Subcutaneous adipose tissue (tissue), 4 donors: ENCODE results near the gene ADGRG1. TPM values are rescaled to one million over a fixed set of nuclear protein-coding genes. Genes with fewer than 3 reads are reported as not detected.

ENCODE experiments used
- CTCF ChIP-seq: fragments of 450-650 bp; IDR thresholded peaks from one replicate; pipeline ENCODE4 v1.5.1; 2016; ENCODE audit warnings: low read depth, mild to moderate bottlenecking, control low read depth, antibody characterized with exemption, moderate library complexity
- total RNA-seq, 4 donors: library from RNA; depleted of rRNA; stranded (reverse); fragments of >200 nt; gene quantifications; one replicate each; pipeline ENCODE4 v1.1.0, GENCODE V29; 2016

Gene ADGRG1
- 10 to 100 TPM; 10.0 to 92.5 (median 21.2) TPM for total RNA-seq

DNA sequence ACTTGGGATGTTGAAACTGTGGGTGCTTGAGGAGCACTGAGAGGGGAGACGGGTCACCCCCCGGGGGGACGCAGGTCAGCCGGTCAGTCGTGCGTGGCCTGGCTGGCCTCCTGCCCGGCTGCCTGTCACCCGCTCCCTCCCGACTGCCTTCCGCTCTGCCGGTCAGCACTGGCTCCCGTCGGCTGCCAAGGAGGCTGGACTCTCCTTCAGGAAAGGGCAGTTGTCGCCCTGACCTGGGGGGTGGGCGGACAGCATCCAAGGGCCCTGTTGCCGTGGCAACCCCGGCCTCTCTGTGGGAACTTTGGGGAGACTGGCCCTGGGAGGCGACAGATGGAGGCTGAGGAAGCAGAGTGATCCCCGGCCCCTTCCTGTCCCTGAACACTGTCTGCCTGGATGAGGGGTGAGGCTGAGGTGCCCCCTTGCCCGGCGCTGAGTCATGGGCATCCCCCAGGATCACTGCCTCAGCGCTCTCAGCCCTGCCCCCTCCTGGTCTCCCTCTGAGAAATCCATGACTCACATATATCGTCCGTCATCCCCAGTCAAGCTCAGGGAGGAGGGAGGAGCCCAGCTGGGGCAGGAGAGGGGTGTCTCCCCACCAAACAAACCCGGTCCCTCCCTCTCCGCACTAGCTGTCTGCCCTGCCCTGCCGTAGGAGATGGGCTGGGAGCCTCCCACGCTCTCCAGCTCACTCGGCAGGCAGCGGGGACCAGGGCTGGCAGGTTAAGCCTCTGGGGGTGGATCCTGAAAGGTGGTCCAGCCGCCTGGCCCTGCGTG lies at the start of gene ADGRG1:
Gene ADGRG1, plus strand, starts transcription at position 623 of the 774 bp plus-strand sequence. CDS start 21,658 bp downstream, outside the sequence.
- TF ChIP-seq CTCF: no peak

- no peak for TF ChIP-seq CTCF
These were observed 49.1 kb upstream of the ADGRG1 start for GRCh38 chr16:57579361-57579665.

DNA sequence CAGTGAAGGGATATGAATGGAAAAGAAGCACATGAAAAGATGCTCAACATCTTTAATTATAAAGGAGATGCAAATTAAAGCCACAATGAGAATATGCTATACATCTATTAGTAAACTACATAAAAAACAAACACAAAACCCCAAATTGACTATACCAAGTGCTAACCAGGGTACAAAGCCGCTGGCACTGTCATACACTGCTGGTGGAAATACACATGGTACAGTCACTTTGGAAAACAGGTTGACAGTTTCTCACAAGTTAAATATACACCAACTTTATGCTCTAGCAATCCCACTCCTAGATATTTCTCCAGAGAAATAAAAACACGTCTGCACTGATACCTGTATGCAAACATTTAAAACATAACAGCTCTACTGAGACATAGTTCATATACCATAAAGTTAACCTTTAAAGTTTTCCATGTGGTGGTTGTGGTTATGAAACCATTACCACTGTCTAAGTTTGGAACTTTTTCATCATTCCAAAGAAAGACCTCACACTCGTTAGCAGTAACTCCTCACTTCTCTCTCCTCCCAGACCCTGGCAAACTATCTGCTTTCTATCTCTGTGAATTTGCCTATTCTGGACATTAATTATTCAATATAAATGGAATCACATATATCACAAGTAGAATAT lies 43.3 kb upstream of the ADGRG1 start:
- TF ChIP-seq CTCF: no peak

- TF ChIP-seq CTCF: no peak
These were observed 39.6 kb upstream of the ADGRG1 start for GRCh38 chr16:57588831-57589230.

GRCh38 chr16:57589374-57589773 lies 39.1 kb upstream of the ADGRG1 start:
- TF ChIP-seq CTCF: no peak

DNA sequence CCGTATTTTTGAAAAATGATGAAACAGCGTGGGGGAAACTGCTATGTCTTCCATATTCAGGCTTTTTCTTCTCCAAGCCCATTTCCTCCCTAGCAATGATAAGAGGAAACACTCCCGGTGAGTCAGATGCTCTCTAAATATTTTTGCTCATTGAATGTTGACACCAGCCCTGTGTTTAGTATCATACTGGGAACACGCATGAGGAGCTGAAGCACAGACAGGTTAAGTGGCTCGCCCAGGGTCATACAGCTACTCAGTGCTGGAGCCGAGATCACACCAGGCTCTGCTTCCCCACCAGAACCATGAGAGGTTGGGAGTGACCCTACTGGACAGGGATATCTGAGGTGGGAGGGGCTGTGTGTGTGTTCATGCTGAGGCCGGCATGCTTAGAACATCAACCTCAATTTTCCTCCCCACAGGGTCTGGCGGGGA lies 37.8 kb upstream of the ADGRG1 start:
- TF ChIP-seq CTCF: no peak

GRCh38 chr16:57591086-57591869 lies 37.2 kb upstream of the ADGRG1 start:
- no peak for TF ChIP-seq CTCF
